IPS DF 4.7 (cell line): Measurements from ENCODE around the gene FNDC3B.
"Not testable (repeated sequence)": the region's sequence is repeated elsewhere in the genome, so short reads cannot be mapped to it uniquely, and the experiment has no call there.

Experiments used
- DNase-seq: peaks from one replicate; pipeline ENCODE4 v3.0.0-alpha.2; 2013; ENCODE audit warnings: low spot score; ENCODE audit errors: extremely low read depth

The FNDC3B gene

DNA sequence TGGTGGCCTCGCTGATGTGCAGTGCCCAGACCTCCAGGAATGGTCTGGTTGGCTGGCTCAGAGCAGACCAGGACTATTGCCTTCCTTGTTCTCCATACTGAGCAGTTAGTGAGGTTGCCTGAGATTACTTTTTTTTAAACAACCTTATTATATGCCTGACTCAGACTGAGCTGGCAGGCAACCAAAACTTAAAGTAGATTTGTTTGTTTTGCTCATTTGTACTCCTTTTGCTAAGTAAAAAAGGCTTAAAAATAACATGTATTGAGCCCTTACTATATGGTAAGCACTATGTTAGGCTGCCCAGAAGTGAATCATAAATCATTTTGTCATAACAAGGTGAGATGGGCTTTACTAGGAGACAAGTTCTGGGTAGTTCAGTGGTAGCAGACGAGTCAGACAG lies 316.5 kb downstream of the FNDC3B start:
- DNase-seq: no peak

- no peak for DNase-seq
Measured at GRCh38 chr3:172356427-172356826, 317.0 kb downstream of the FNDC3B start.

DNA sequence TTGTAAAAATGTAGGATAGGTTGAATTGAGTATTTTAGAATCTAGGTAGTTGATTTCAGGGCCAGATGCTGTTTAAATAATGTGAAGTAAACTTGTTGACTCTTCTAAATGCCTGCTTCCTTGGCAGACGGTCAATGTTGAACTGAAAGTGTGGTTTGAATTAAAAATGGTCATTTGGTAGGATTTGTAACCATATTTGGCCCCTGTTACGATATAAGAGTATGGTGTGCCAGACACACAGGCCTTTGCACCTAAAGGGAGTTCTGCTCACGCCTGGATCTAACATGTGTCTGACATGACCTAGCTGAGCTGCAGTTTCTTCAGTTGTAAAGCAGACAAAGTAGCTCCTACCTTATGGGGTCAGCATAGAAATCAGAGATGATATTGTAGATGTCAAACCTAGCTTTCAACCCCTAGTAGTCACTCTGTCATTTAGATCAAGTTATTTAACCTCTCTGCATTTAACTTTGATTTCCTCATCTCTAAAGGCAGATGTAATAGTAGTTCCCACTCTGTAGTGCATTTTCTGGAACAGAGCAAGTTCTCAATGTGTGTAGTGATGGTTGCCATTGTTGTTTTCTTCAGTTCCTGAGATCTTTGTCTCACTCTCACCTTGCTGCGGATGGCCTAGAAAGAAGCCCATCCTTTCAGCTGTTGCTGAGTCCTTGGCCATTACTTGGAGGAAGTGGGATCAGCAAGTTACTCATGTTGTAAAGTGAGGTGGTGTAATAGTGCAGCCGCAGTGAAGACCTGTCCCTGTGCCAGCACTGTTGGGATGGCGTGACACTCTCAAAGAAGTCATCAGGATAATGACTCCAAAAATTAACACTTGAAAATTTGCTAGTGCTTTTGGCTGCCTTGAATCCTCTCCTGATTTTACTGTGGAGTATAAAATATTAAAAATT lies 318.7 kb downstream of the FNDC3B start:
- no peak for DNase-seq

DNA sequence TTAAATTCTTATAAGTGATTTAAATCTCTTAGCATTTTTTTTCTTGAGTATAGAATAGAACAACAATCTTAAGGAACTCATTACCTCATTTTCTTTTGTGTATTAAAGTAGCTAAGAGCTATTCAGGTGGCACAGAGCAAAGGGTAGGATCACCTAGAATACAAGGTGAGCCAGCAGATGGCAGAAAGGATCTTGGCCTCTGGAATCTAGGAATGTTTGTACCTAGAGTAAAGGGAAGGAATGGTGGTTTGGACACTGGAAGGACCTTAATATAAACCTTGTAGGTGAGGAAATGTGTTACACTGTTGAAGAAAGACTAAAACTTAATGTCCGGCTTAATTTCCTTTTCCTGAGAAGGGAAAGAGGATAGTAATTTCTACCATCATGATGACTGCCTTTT lies 319.9 kb downstream of the FNDC3B start:
- no peak for DNase-seq

GRCh38 chr3:172359996-172360395 lies 320.6 kb downstream of the FNDC3B start:
- DNase-seq: no peak

DNA sequence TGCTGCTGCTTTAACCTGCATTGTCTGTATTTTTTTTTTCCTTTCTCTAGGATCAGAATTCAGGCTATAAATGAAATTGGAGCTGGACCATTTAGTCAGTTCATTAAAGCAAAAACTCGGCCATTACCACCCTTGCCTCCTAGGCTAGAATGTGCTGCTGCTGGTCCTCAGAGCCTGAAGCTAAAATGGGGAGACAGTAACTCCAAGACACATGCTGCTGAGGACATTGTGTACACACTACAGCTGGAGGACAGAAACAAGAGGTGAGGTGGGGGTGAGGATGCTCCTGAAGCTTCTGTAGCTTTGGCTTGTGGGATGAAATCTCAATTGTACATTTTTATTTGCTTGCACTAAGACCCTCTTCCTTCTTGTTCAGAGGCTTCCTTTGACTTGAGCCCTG lies 323.2 kb downstream of the FNDC3B start:
- DNase-seq: no peak

DNA sequence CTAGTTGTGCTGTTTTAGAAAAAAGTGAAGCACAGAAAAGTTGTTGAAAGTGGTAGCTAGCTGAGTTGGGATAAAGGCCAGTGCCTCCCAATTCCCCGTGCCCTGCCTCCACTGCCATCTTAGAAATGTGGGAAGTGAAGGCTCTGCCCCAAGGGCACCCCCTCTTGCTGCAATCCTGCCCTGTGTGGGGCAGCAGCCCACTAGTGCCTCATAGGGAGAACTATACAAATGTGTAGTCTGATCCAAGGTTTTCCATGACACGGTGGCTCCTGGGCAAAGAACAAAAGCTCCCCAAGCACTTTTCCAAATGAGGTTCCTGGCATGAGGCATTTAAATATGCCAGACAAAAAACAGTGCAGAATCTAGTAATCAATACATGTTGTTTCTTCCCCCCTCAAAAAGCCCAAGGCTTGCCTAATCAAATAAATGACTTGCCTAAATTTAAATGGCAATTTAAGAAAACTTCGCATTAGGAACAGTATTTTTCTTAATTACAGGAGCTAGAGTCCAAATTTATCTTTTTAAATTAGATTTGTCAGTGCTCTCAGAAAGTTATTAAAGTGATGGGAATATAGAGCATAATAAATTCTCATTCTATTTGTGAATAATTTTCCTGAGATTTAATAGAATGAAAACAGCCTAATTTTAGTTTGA lies 325.1 kb downstream of the FNDC3B start:
- DNase-seq: no peak

DNA sequence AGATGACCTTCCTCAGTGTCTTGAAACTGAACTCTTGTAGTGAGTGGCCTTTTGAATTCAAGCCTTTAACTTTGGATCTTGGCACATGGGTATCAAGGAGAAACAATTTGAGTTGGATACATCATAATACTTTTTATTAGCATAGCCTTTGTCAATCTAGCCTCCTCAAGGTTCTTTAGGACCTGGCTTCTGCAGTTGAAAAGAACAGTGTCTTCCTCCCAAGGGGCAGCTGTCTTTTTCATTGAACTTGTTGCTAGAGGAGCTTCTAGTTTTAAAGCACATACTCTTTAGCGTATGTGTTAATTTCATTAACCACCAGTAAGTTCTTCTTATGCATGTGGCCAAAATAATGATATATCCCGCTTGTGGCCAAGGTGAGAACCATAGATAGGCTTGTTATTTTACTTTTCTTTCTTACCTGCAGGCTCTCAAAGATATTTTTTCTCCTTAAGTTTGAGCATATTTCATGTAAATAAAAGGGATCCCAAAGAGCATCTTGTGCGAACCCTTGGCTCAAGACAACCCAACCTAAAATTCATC lies 325.7 kb downstream of the FNDC3B start:
- DNase-seq: no peak

- DNase-seq: no peak
Measured at GRCh38 chr3:172367205-172368105, 328.1 kb downstream of the FNDC3B start.

- DNase-seq: not testable (repeated sequence)
Measured at GRCh38 chr3:172368556-172368955, 329.2 kb downstream of the FNDC3B start.

- no peak for DNase-seq
Measured at GRCh38 chr3:172369590-172370259, 330.3 kb downstream of the FNDC3B start.

DNA sequence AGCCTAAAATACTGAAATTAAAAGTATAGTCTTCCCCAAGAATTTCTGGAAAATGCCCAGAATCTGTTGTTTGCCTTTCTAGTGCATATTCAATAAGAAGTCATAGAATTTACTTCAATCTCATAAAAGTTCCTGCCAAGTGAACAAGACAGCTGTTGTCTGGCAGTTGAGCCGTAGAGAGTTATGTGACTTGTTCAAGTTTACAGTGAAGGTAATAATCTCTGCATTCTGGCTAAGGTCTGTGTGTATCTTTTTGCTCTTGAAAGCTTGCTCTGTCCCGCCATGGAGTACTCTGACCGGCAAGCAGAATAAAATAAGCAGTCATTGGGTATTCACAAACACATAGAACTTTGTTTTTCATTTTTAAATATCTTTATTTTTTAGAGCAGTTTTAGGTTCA lies 331.0 kb downstream of the FNDC3B start:
- DNase-seq: no peak

- DNase-seq: no peak
Measured at GRCh38 chr3:172371544-172371943, 332.2 kb downstream of the FNDC3B start.

- DNase-seq: no peak
Measured at GRCh38 chr3:172372895-172373294, 333.5 kb downstream of the FNDC3B start.

DNA sequence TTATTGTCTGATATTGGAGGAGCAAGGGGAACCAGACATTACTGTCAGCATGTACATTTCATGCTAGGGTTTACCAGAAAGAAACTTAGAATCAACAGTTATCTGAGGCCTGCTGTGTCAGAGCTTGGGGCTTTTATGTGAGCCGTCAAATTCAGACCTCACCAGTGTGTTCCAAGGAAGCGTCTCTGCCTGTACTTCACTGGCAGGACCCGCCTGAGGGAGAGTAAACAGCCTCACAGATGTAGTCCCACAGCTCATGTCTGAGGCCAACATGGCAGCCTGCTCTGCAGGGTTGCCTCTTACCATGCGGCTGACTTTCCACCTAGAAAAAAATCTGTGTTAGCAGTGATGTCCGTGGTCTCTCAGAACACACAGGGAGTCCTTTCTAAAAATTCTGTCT lies 334.5 kb downstream of the FNDC3B start:
- DNase-seq: no peak

DNA sequence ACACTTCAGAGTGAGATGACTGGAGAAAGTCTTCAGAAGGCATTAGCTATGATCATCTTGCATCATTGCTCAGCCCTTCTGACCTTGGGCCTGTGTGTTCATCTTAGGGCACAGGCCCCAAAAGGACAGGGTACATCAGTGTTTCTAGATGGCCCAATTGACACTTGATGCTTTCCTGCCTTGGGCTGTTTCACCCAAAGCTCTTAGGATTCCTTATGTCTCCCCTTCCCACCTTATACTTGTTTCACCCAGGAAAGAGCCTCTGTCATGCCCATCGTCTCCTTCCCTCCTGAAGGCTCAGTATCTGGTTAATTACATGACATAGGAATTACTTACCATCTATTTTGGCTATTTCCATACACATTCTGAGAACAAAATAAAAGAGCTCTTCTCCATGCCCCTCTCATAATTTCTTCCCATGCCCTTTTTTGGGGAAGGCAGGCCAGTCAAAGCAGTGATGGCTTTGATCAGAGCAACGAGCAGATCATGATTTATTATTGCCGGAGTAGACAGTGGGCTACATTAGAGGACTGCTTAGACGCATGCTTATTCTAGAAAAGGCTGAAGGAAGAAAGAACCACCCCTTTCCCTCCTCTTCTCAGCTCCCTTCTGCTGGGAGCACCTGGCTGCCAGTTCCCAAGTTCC lies 335.9 kb downstream of the FNDC3B start:
- no peak for DNase-seq

DNA sequence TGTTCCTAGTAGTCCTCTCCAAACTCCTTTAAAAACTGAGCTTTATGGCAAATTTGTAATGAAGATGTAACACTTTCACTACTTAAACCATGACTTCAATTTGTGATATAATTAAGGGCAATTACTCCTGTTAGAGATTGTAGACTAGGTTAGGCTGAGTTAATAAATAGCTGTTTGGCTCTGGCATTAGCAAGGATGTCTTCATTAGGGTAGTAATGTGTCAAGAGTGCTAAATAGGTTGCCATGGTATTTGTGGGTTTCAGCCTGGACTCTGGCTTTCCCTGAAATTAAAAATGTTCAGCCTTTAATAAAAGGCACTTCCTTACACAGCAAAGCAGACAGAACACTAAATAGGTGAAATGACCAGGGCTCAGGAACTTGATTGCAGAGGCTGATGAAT lies 337.0 kb downstream of the FNDC3B start:
- DNase-seq: no peak

DNA sequence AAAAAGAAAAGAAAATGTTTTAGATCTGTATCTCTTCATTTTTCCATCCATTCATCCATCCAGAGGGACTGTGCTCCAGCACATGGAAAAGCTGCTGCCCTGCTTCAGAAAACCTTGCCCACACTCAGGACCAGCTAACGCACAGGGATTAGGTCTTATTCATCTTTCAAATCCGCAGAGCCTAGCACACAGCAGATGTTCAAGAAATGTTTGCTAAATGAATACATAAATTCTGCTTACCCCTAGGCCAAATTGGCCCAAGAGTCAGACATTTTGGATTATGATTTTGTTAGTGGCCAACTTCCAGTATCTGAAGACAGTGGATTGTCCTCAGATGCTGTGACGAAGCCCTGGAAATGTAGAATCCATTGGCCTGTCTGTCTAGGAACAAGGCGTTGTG lies 337.5 kb downstream of the FNDC3B start:
- no peak for DNase-seq

- DNase-seq: no peak
Measured at GRCh38 chr3:172378439-172378838, 339.1 kb downstream of the FNDC3B start.

GRCh38 chr3:172379372-172379771 lies 340.0 kb downstream of the FNDC3B start:
- DNase-seq: no peak
